ENCODE data around the gene CUEDC2. TPM values are rescaled to one million over a fixed set of nuclear protein-coding genes. Genes with fewer than 3 reads are reported as not detected.

The CUEDC2 gene
- total RNA-seq, 2 donors from 2014 or later: 79.1 to 87.1 TPM

- H3K4me1 ChIP-seq: peaks cover 0 to 21% of the 10 kb centered on the region in 2 donors
Observed at GRCh38 chr10:102451105-102451969, 19.0 kb upstream of the CUEDC2 start, which contains the start of gene C10orf95. TSS of gene C10orf95 (minus strand) at chr10:102451543. CDS start at chr10:102451093, 450 bp downstream.

GRCh38 chr10:102450374-102451104, 18.2 kb upstream of the CUEDC2 start:
- Histone ChIP-seq H3K27ac (peak overlapping the region; percentile 76 to 82), H3K36me3 (no peaks in the 10 kb centered on the region), H3K9me3 (no peaks in the 10 kb centered on the region), H3K27me3 (no peaks in the 10 kb centered on the region), H3K4me1 (peaks cover 0 to 21% of the 10 kb centered on the region in 2 donors), H3K4me3 (peak overlapping the region; percentile 58 to 69)
- TF ChIP-seq CTCF (IDR thresholded peaks at IDR 0.05): no peak
- DNase-seq (ENCODE audit: low spot score): peak; percentile 73

More at GRCh38 chr10:102451105-102451969, 19.0 kb upstream of the CUEDC2 start, which contains the start of gene C10orf95:
- DNase-seq (ENCODE audit: low spot score): no peak
- TF ChIP-seq CTCF (IDR thresholded peaks at IDR 0.05): no peak
- H3K4me3 ChIP-seq: peak within 1 kb of the TSS; percentile 58 to 69
- no peaks in the 10 kb centered on the region for H3K36me3 ChIP-seq
- H3K27me3 ChIP-seq: no peaks in the 10 kb centered on the region
- H3K9me3 ChIP-seq: no peaks in the 10 kb centered on the region
- H3K27ac ChIP-seq: peak within 1 kb of the TSS; percentile 76 to 82

DNA sequence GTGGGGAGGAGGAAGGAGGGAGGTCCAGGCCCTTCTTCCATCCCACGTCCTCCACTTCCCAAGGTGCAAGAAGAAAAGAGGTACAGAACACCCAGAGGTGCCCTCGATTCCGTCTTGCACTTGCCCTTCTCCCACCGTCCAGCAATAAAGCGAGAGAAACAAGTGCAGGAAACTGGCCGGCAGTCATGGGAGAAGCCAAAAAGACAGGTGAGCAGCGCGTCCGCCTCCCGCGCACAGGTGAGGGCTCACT, 17.7 kb upstream of the CUEDC2 start:
- Histone ChIP-seq H3K9me3 (no peaks in the 10 kb centered on the region), H3K27me3 (no peaks in the 10 kb centered on the region), H3K4me3 (peak overlapping the region; percentile 58 to 69), H3K27ac (peak overlapping the region; percentile 76 to 82), H3K36me3 (no peaks in the 10 kb centered on the region), H3K4me1 (peaks cover 0 to 21% of the 10 kb centered on the region in 2 donors)
- no peak for DNase-seq (ENCODE audit: low spot score)
- TF ChIP-seq CTCF (IDR thresholded peaks at IDR 0.05): no peak

DNA sequence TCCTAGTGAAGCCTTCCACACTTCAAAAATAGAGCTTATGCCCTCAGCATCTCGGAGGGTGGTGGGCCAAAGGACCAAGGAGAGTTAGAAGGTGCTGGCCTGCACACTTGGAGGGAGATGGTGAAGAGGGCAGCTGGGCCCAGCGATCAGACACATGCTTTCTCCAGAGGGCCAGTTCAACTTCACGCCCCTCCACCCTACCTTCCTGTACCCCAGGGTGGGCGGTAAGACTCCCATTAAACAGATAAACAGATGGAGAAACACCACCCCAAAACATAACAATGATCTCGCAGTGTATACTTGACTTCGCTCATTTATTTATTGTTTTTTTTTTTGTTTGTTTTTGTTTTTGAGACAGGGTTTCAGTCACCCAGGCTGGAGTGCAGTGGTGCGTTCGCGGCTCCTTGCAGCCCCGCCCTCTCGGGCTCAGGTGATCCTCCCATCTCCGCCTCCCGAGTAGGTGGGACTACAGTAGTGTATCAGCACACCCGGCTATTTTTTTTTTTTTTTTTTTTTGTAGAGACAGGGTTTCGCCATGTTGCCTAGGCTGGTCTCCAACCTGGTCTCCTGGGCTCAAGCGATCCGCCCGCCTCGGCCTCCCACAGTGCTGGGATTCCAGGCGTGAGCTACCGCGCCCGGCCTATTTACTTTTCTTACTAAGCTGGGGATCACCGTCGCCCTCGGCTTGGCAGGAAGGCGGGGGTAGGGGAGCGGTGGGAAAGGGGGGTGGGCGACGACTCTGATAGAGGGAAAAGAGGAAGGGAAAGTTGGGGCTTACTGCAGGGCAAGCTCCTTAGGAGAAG, 17.1 kb upstream of the CUEDC2 start:
- Histone ChIP-seq H3K36me3 (no peaks in the 10 kb centered on the region), H3K9me3 (no peaks in the 10 kb centered on the region), H3K27me3 (no peaks in the 10 kb centered on the region), H3K4me3 (peak overlapping the region; percentile 58 to 69), H3K4me1 (peaks cover 0 to 21% of the 10 kb centered on the region in 2 donors), H3K27ac (peak overlapping the region; percentile 76 to 82)
- DNase-seq (ENCODE audit: low spot score): no peak
- TF ChIP-seq CTCF (IDR thresholded peaks at IDR 0.05): no peak

DNA sequence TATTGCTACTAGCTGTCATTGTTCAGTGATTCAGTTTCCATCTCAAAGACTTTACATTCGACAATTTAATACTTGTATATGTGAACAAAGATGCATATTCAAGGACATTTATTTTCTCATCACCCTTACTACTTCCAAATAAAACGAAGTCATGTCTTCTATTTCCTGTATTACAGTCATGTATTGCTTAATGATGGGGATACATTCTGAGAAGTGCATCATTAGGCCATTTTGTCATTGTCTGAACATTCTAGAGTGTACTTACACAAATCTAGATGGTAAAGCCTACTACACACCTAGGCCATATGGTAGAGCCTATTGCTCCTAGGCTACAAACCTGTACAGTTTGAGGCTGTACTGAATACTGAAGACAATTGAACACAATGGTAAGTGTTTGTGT, 12.5 kb upstream of the CUEDC2 start:
- Histone ChIP-seq H3K36me3 (no peaks in the 10 kb centered on the region), H3K4me1 (peaks cover 0 to 7% of the 10 kb centered on the region in 2 donors), H3K4me3 (no peak overlapping the region), H3K9me3 (no peaks in the 10 kb centered on the region), H3K27me3 (no peaks in the 10 kb centered on the region), H3K27ac (no peak overlapping the region)
- TF ChIP-seq CTCF (IDR thresholded peaks at IDR 0.05): no peak
- no peak for DNase-seq (ENCODE audit: low spot score)
